Calu3 (cell line): ENCODE results near the gene APOC3. TPM values are rescaled to one million over a fixed set of nuclear protein-coding genes. Genes with fewer than 3 reads are reported as not detected.

ENCODE experiments used
- BruUV-seq: library from RNA; stranded (reverse); fragments of 400-500 nt; replicated peaks from 2 replicates; lab custom pipeline; 2021; lab: Mats Ljungman, UMichigan
- CTCF ChIA-PET: fragments of 300-600 bp; sonication (Branson Sonifier 250); formaldehyde crosslinking; loops from one replicate; lab custom pipeline; 2022; ENCODE audit warnings: antibody characterized with exemption; lab: Charles Lee
- DNase-seq: peaks from one replicate; pipeline ENCODE4 v3.0.0; 2022
- H3K27ac Mint-ChIP-seq: one replicate; pipeline ENCODE4 v1.8.0; 2022; ENCODE audit warnings: mixed read lengths; ENCODE audit not compliant: unreplicated experiment
- H3K27me3 Mint-ChIP-seq: one replicate; pipeline ENCODE4 v1.8.0; 2022; ENCODE audit warnings: mixed read lengths; ENCODE audit not compliant: unreplicated experiment
- H3K36me3 Mint-ChIP-seq: one replicate; pipeline ENCODE4 v1.8.0; 2022; ENCODE audit warnings: mild to moderate bottlenecking, moderate library complexity, mixed read lengths; ENCODE audit not compliant: insufficient read depth, unreplicated experiment
- H3K4me1 Mint-ChIP-seq: one replicate; pipeline ENCODE4 v1.8.0; 2022; ENCODE audit warnings: mild to moderate bottlenecking, low read depth, mixed read lengths; ENCODE audit not compliant: unreplicated experiment
- H3K4me3 Mint-ChIP-seq: one replicate; pipeline ENCODE4 v1.8.0; 2022; ENCODE audit warnings: mild to moderate bottlenecking, low read depth, moderate library complexity, mixed read lengths; ENCODE audit not compliant: unreplicated experiment
- H3K9me3 Mint-ChIP-seq: one replicate; pipeline ENCODE4 v1.8.0; 2022; ENCODE audit warnings: low read depth, mixed read lengths; ENCODE audit not compliant: unreplicated experiment
- intact Hi-C: fragments of 100-400 bp; cut with micrococcal nuclease; formaldehyde crosslinking; loops from one replicate; pipeline ENCODE4 v1.10.0; 2022; ENCODE audit not compliant: unreplicated experiment
- total RNA-seq: library from RNA; stranded (reverse); gene quantifications from 2 replicates; pipeline ENCODE4 v1.2.3, GENCODE V29; 2022
- TF ChIP-seq, protein P1 (sequence below): fragments of 200-600 bp; IDR thresholded peaks from one replicate; pipeline ENCODE4 v1.8.0; 2022; ENCODE audit warnings: antibody characterized with exemption; ENCODE audit not compliant: unreplicated experiment

The APOC3 gene
- total RNA-seq, 1 experiment from 2014 or later = not detected

DNA sequence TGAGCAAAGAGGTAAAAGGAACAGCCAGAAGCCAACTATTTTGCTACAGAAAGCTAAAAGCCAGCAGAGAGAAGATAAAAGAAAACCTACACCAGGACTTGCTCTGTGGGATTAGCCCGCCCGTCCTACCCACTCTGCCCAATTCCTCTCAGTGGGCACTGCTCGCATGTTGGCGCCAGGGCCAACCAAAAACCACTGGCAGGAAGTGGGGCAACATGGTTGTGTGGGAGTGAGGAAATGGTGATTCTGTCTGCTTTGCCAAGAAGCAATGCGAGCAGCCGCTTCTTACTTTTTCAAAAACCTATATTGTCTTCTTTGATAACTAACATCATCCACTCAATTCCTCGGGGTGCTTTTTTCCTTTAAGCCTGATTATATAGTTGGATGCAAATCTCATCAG, 21.9 kb downstream of the APOC3 start:
- no TSS peak for BruUV-seq
- intact Hi-C loops = no loop called here
- Mint-ChIP-seq H3K36me3 (no peaks in the 10 kb centered on the region), H3K4me3 (no peak overlapping the region), H3K27me3 (no peaks in the 10 kb centered on the region), H3K27ac (no peak overlapping the region), H3K9me3 (no peaks in the 10 kb centered on the region), H3K4me1 (peaks cover 8% of the 10 kb centered on the region)
- no peak for DNase-seq
- TF ChIP-seq, protein P1, sequence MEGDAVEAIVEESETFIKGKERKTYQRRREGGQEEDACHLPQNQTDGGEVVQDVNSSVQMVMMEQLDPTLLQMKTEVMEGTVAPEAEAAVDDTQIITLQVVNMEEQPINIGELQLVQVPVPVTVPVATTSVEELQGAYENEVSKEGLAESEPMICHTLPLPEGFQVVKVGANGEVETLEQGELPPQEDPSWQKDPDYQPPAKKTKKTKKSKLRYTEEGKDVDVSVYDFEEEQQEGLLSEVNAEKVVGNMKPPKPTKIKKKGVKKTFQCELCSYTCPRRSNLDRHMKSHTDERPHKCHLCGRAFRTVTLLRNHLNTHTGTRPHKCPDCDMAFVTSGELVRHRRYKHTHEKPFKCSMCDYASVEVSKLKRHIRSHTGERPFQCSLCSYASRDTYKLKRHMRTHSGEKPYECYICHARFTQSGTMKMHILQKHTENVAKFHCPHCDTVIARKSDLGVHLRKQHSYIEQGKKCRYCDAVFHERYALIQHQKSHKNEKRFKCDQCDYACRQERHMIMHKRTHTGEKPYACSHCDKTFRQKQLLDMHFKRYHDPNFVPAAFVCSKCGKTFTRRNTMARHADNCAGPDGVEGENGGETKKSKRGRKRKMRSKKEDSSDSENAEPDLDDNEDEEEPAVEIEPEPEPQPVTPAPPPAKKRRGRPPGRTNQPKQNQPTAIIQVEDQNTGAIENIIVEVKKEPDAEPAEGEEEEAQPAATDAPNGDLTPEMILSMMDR = no peak
- CTCF ChIA-PET = no interaction called here

DNA sequence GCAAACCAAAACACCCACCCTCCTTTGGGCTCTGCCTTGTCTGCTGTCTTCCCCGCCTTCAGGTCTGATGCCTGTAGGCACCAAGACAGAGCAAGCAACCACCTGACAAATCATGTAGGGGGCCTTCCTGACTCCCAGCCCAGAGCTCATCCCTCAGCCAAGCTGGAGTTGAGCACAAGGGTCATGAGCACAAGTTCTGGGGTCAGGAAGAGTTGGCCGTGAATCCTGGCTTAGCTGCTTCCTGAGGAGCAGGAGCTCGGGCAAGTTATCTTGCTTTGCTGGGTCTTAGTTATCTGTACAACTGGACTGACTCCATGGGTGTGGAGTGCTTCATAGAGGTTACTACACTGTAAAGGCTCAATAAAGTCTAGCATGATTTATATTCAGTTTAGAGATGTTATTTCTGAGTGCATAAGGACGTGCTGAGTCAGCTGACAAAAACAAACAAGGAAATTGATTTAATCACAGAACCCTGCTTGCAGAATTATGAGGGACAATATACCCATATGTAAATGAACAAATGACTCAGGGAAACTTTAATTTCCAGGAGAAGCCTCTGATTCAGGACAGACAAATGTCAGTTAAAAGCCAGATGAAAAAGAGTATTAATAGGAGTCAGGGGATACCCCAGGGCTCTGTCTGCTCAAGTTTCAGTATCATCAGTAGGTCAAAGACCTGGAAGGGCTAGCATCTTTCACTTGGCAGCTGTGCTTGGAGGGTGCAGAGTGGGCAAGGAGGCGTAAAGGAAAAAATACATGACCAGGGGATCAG, 22.7 kb downstream of the APOC3 start:
- BruUV-seq = no TSS peak
- DNase-seq = no peak
- CTCF ChIA-PET = interaction anchor here (0.5 kb wide), 1 partner anchor 81 kb away, joined by 3 read pairs; no protein-coding TSS in a partner anchor

DNA sequence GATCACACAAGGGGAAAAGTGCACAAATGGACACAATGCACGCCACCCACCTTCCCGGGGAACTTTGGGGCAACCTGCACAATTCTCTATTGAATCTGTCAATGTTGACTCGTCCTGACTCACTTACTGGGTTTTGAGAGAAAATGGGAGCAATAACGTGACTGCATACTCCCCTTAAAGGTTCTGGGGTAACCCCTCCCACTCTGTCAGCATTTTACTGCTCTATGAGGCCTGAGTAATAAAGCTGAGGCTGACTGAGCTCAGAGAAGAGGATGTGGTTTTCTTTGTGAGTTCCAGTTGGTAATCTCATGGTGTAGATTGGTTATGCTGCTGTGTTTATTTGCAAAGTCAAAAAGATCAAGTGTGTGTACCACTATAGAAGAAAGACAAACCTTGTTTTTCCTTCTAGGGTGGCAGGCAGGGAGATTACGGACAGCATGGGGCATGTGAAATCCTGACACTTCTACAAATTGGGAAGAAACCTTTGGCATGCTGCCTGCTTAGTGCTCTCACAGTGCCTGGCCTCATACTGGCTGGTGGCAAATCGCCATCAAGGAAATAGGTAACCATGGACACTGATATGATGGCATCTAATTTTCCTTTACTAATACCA, 23.9 kb downstream of the APOC3 start:
- no peak overlapping the region for H3K4me3 Mint-ChIP-seq
- intact Hi-C loops = no loop called here
- no peaks in the 10 kb centered on the region for H3K27me3 Mint-ChIP-seq
- no peaks in the 10 kb centered on the region for H3K36me3 Mint-ChIP-seq
- TF ChIP-seq, protein P1 = no peak
- no peaks in the 10 kb centered on the region for H3K9me3 Mint-ChIP-seq
- peaks cover 8% of the 10 kb centered on the region for H3K4me1 Mint-ChIP-seq
- no TSS peak for BruUV-seq
- peak; percentile 38 for DNase-seq
- CTCF ChIA-PET = interaction anchor here (0.5 to 0.6 kb wide), 2 partner anchors 26 to 80 kb away, joined by 3 to 4 read pairs; no protein-coding TSS in a partner anchor
- H3K27ac Mint-ChIP-seq = no peak overlapping the region

More for the DNA sequence above, 22.7 kb downstream of the APOC3 start:
- H3K4me3 Mint-ChIP-seq = no peak overlapping the region
- TF ChIP-seq, protein P1 = no peak
- no peak overlapping the region for H3K27ac Mint-ChIP-seq
- peaks cover 8% of the 10 kb centered on the region for H3K4me1 Mint-ChIP-seq
- H3K27me3 Mint-ChIP-seq = no peaks in the 10 kb centered on the region
- no peaks in the 10 kb centered on the region for H3K9me3 Mint-ChIP-seq
- intact Hi-C loops = no loop called here
- H3K36me3 Mint-ChIP-seq = no peaks in the 10 kb centered on the region

DNA sequence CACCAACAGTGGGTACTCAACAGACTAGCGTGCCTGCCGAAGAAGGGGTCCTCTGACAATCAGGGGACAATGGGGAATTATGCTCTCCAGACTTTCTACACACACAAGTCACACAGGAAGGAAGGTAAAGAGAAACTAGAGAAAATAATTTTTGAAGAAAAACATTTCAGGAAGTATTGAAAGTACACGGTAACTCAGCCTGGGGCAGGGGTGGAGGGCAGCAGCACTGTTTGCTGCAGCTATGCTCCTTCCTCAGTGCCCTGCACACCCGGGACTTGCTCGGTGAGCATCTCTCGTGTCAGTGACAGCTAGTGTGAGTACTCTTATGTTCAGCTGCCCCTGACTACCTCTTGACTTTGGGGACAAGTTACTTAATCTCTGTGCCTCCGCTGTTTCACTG, 25.7 kb downstream of the APOC3 start:
- H3K36me3 Mint-ChIP-seq = no peaks in the 10 kb centered on the region
- H3K27ac Mint-ChIP-seq = no peak overlapping the region
- no peaks in the 10 kb centered on the region for H3K27me3 Mint-ChIP-seq
- peaks cover 8% of the 10 kb centered on the region for H3K4me1 Mint-ChIP-seq
- no TSS peak for BruUV-seq
- intact Hi-C loops = no loop called here
- no peak overlapping the region for H3K4me3 Mint-ChIP-seq
- TF ChIP-seq, protein P1 = no peak
- DNase-seq = no peak
- CTCF ChIA-PET = no interaction called here
- H3K9me3 Mint-ChIP-seq = no peaks in the 10 kb centered on the region
